Hindlimb muscle (tissue), 1 donor: ENCODE results near the gene TFEC. TPM values are rescaled to one million over a fixed set of nuclear protein-coding genes. Genes with fewer than 3 reads are reported as not detected.
"Not testable (repeated sequence)": the region's sequence is repeated elsewhere in the genome, so short reads cannot be mapped to it uniquely, and the experiment has no call there.

Experiments
- DNase-seq: peaks from one replicate; pipeline ENCODE4 v3.0.0-alpha.2; 2013
- polyA plus RNA-seq: library from polyadenylated mRNA; unstranded; fragments of 120-200 nt; gene quantifications from one replicate; pipeline ENCODE4 v1.2.1, GENCODE V29; 2013; ENCODE audit not compliant: insufficient read length

Gene TFEC
- polyA plus RNA-seq, 1 donor = 1.6 TPM

- no peak for DNase-seq
Measured at GRCh38 chr7:115987486-115987885, 43.1 kb downstream of the TFEC start.

- no peak for DNase-seq
Measured at GRCh38 chr7:115984105-115984504, 46.5 kb downstream of the TFEC start.

GRCh38 chr7:115980159-115980558 is 50.4 kb downstream of the TFEC start:
- no peak for DNase-seq

- no peak for DNase-seq
Measured at GRCh38 chr7:115976651-115977050, 53.9 kb downstream of the TFEC start.

GRCh38 chr7:115975766-115976165 is 54.8 kb downstream of the TFEC start:
- DNase-seq = no peak

- no peak for DNase-seq
Measured at GRCh38 chr7:115973406-115973805, 57.2 kb downstream of the TFEC start.

- DNase-seq = no peak
Measured at GRCh38 chr7:115971506-115971905, 59.1 kb downstream of the TFEC start.

GRCh38 chr7:115968596-115968995 is 62.0 kb downstream of the TFEC start:
- DNase-seq = no peak

GRCh38 chr7:115968171-115968570 is 62.4 kb downstream of the TFEC start:
- no peak for DNase-seq

GRCh38 chr7:115965796-115966475 is 64.6 kb downstream of the TFEC start:
- DNase-seq = no peak

GRCh38 chr7:115965236-115965635 is 65.3 kb downstream of the TFEC start:
- no peak for DNase-seq

- DNase-seq = no peak
Measured at GRCh38 chr7:115964799-115965198, 65.8 kb downstream of the TFEC start.

GRCh38 chr7:115962340-115962739 is 68.2 kb downstream of the TFEC start:
- no peak for DNase-seq

- DNase-seq = no peak
Measured at GRCh38 chr7:115953592-115954255, 76.8 kb downstream of the TFEC start.

GRCh38 chr7:115952832-115953231 is 77.7 kb downstream of the TFEC start:
- DNase-seq = no peak

GRCh38 chr7:115951547-115951946 is 79.0 kb downstream of the TFEC start:
- DNase-seq = no peak

GRCh38 chr7:115941703-115942268 is 88.8 kb downstream of the TFEC start:
- no peak for DNase-seq

GRCh38 chr7:115940460-115941060 is 90.0 kb downstream of the TFEC start:
- DNase-seq = no peak

GRCh38 chr7:115937960-115938359 is 92.6 kb downstream of the TFEC start:
- DNase-seq = no peak

- DNase-seq = no peak
Measured at GRCh38 chr7:115933471-115933870, 97.1 kb downstream of the TFEC start.

- no peak for DNase-seq
Measured at GRCh38 chr7:115932880-115933279, 97.7 kb downstream of the TFEC start.

GRCh38 chr7:115930184-115930583 is 100.4 kb downstream of the TFEC start:
- not testable (repeated sequence) for DNase-seq

GRCh38 chr7:115929736-115930135 is 100.8 kb downstream of the TFEC start:
- not testable (repeated sequence) for DNase-seq

GRCh38 chr7:115924411-115924810 is 106.2 kb downstream of the TFEC start:
- DNase-seq = peak; percentile 77
